OCI-LY7 (cell line): Measurements from ENCODE around the gene RAB3D. TPM values are rescaled to one million over a fixed set of nuclear protein-coding genes. Genes with fewer than 3 reads are reported as not detected.

Experiments
- BruUV-seq: library from RNA; stranded (reverse); fragments of 400-500 nt; replicated peaks from 2 replicates; lab custom pipeline; 2021; lab: Mats Ljungman, UMichigan
- CTCF ChIA-PET: fragments of 300-600 bp; sonication (Branson Sonifier 250); formaldehyde crosslinking; loops from one replicate; lab custom pipeline; 2022; ENCODE audit warnings: antibody characterized with exemption; ENCODE audit not compliant: unreplicated experiment; lab: Charles Lee
- POLR2A ChIA-PET: fragments of 300-600 bp; sonication (Branson Sonifier 250); formaldehyde crosslinking; loops from one replicate; lab custom pipeline; 2022; ENCODE audit warnings: antibody characterized with exemption; lab: Charles Lee
- DNase-seq: peaks from one replicate; pipeline ENCODE4 v3.0.0-alpha.2; 2015; ENCODE audit warnings: low spot score
- H2AFZ ChIP-seq: fragments of 200-600 bp; sonication (generic), shearing (Covaris generic); 2 replicates; pipeline ENCODE4 v1.6.1; 2014; ENCODE audit warnings: mild to moderate bottlenecking, antibody characterized with exemption, low read length, moderate library complexity
- H3K27ac ChIP-seq: fragments of 200-600 bp; sonication (generic); 2 replicates; pipeline ENCODE4 v1.5.1; 2014; ENCODE audit warnings: mixed run types, low read depth, mild to moderate bottlenecking, moderate library complexity, low read length, inconsistent platforms; ENCODE audit not compliant: poor library complexity, severe bottlenecking
- H3K36me3 ChIP-seq: fragments of 200-600 bp; sonication (generic); 2 replicates; pipeline ENCODE4 v1.6.1; 2014; ENCODE audit warnings: mild to moderate bottlenecking, antibody characterized with exemption, low read length, moderate library complexity, mixed read lengths; ENCODE audit not compliant: insufficient read depth
- H3K4me1 ChIP-seq: fragments of 200-600 bp; sonication (generic); 2 replicates; pipeline ENCODE4 v1.5.1; 2014; ENCODE audit warnings: mild to moderate bottlenecking, low read length; ENCODE audit not compliant: insufficient read depth, poor library complexity, severe bottlenecking
- H3K4me2 ChIP-seq: fragments of 200-600 bp; sonication (generic); 2 replicates; pipeline ENCODE4 v1.6.1; 2014; ENCODE audit warnings: mild to moderate bottlenecking, low read length
- H3K4me3 ChIP-seq: fragments of 200-600 bp; sonication (generic); 2 replicates; pipeline ENCODE4 v1.5.1; 2014; ENCODE audit warnings: mild to moderate bottlenecking, low read depth, low read length; ENCODE audit not compliant: poor library complexity, severe bottlenecking
- H3K79me2 ChIP-seq: fragments of 200-600 bp; sonication (generic); 2 replicates; pipeline ENCODE4 v1.6.1; 2016; ENCODE audit warnings: low read depth, mild to moderate bottlenecking, low read length, moderate library complexity, mixed read lengths; ENCODE audit not compliant: insufficient read depth
- H3K9me2 ChIP-seq: fragments of 200-600 bp; sonication (generic); 2 replicates; pipeline ENCODE4 v1.6.1; 2016; ENCODE audit warnings: mild to moderate bottlenecking, low read length, mixed read lengths; ENCODE audit not compliant: insufficient read depth
- H3K9me3 ChIP-seq: fragments of 200-600 bp; sonication (generic); 2 replicates; pipeline ENCODE4 v1.6.1; 2014; ENCODE audit warnings: mild to moderate bottlenecking, mixed run types, low read length, mixed read lengths
- H4K20me1 ChIP-seq: fragments of 200-600 bp; sonication (generic); 2 replicates; pipeline ENCODE4 v1.6.1; 2014; ENCODE audit warnings: mild to moderate bottlenecking, antibody characterized with exemption, low read length, moderate library complexity, mixed read lengths; ENCODE audit not compliant: insufficient read depth
- EZH2phosphoT487 ChIP-seq: fragments of 200-600 bp; sonication (generic); IDR thresholded peaks from 2 replicates; pipeline ENCODE4 v1.6.1; 2018; ENCODE audit warnings: low read depth, borderline replicate concordance, mild to moderate bottlenecking, mixed run types, antibody characterized with exemption, low read length, moderate library complexity, mixed read lengths
- intact Hi-C: fragments of 100-400 bp; cut with micrococcal nuclease; formaldehyde crosslinking; loops from one replicate; pipeline ENCODE4 v1.10.0; 2022; ENCODE audit not compliant: unreplicated experiment
- total RNA-seq, 2 experiments: library from RNA; depleted of rRNA in 1 of 2; stranded (reverse); fragments of >200 nt in 1 of 2; shearing (Covaris generic) in 1 of 2; gene quantifications; 2 replicates each; pipeline ENCODE4 v1.2.3, GENCODE V29; 2014 to 2022
- TF ChIP-seq, protein P1 (sequence below): fragments of 200-600 bp; sonication (generic); conservative IDR thresholded peaks from 2 replicates; pipeline ENCODE4 v1.5.1; 2014; ENCODE audit warnings: mild to moderate bottlenecking, antibody characterized with exemption, low read length, moderate library complexity, mixed read lengths

The RAB3D gene
- total RNA-seq, 2 experiments from 2014 or later, result 1.9 to 8.4 TPM

DNA sequence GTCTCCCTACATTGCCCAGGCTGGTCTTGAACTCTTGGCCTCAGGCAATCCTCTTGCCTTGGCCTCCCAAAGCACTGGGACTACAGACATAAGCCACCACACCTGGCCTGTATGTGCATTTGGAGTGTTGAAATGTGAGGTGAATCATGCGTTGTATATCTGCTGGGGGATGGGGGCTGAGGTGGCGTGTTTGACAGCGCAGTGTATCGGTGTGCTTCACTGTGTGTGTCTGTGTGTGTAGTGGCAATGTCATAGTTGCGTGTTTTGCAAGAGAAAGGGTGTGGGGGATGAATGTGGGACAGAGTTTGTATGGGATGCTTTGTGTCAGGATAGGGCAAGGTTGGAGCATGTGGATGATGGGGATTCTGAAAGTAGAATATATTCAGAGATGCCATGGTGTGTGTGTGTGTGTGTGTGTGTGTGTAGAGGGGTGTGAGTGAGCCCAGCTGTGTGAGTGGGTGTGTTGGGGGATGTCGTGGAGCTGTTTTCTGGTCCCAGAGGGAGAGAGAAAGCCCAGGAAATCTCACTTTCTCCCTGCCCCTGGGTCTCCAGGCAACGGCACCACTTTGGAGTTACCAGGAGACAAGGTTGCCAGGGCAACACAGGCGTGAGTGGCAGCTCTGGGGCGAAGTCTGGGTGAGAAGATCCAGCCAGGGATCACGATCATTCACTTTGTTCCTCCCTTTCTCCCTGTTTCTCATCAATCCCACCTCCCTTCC, 33.9 kb upstream of the RAB3D start:
- no peaks in the 10 kb centered on the region for H3K9me2 ChIP-seq
- H3K9me3 ChIP-seq, result no peaks in the 10 kb centered on the region
- peak overlapping the region; percentile 32 for H3K27ac ChIP-seq
- peak overlapping the region; percentile 66; the same call in 1 of the 2 replicates for H2AFZ ChIP-seq
- TF ChIP-seq, protein P1, sequence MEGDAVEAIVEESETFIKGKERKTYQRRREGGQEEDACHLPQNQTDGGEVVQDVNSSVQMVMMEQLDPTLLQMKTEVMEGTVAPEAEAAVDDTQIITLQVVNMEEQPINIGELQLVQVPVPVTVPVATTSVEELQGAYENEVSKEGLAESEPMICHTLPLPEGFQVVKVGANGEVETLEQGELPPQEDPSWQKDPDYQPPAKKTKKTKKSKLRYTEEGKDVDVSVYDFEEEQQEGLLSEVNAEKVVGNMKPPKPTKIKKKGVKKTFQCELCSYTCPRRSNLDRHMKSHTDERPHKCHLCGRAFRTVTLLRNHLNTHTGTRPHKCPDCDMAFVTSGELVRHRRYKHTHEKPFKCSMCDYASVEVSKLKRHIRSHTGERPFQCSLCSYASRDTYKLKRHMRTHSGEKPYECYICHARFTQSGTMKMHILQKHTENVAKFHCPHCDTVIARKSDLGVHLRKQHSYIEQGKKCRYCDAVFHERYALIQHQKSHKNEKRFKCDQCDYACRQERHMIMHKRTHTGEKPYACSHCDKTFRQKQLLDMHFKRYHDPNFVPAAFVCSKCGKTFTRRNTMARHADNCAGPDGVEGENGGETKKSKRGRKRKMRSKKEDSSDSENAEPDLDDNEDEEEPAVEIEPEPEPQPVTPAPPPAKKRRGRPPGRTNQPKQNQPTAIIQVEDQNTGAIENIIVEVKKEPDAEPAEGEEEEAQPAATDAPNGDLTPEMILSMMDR, result no peak
- no peak for TF ChIP-seq EZH2phosphoT487
- ChIA-PET CTCF (no interaction called here), POLR2A (interaction anchor here (0.6 to 2.3 kb wide), 2 partner anchors 11 to 77 kb away, joined by 3 to 10 read pairs; partner anchors contain the start of gene TSPAN16)
- H3K4me1 ChIP-seq, result peaks cover 39% of the 10 kb centered on the region
- peaks cover 18% of the 10 kb centered on the region for H3K79me2 ChIP-seq
- peak overlapping the region; percentile 85 for H3K4me2 ChIP-seq
- no peaks in the 10 kb centered on the region for H4K20me1 ChIP-seq
- intact Hi-C loops, result no loop called here
- peak overlapping the region; percentile 87 for H3K4me3 ChIP-seq
- H3K36me3 ChIP-seq, result peaks cover 16% of the 10 kb centered on the region; the same call in 1 of the 2 replicates
- no peak for DNase-seq
- no TSS peak for BruUV-seq

DNA sequence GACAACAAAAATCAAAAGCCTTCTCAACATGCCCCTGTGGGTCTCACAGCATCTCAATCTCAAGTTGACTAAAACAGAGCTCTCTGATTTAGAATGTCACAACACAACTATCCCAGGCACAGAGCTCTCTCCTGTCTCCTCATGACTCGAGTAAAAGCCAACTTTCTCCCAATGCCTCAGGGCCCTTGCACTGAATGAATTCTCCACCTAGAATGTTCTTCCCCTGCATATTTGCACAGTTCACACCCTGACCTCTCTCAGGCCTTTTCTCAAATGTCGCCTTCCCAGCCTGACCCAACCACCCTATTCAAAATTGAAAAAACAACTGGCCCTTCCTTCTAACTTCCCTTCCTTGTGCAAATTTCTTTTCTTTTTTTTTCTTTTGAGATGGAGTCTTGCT, 31.3 kb upstream of the RAB3D start:
- Histone ChIP-seq H3K9me2 (no peaks in the 10 kb centered on the region), H2AFZ (no peak overlapping the region), H3K4me3 (no peak overlapping the region), H3K4me2 (no peak overlapping the region), H3K79me2 (peaks cover 3% of the 10 kb centered on the region), H3K36me3 (peaks cover 7% of the 10 kb centered on the region), H3K9me3 (no peaks in the 10 kb centered on the region), H3K27ac (no peak overlapping the region), H4K20me1 (no peaks in the 10 kb centered on the region), H3K4me1 (peaks cover 13% of the 10 kb centered on the region)
- TF ChIP-seq, protein P1, result no peak
- no peak for TF ChIP-seq EZH2phosphoT487
- no TSS peak for BruUV-seq
- DNase-seq, result no peak
- ChIA-PET POLR2A (no interaction called here), CTCF (no interaction called here)
- intact Hi-C loops, result no loop called here

DNA sequence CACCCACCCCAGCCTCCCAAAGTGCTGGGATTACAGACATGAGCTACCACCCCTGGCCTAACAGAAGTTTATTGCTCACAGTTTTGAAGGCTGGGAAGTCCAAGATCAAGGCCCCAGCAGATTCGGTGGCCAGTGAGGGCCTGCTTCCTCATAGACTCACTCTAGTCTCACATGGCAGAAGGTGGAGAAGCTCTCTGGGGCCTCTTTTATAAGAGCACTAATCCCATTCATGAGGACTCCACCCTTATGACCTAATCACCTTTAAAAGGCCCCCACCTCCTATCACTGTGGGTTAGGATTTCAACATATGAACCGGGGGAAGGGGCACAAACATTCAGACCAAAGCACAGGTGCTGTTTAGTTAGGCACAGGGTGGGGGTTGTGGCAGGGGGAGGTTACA, 28.1 kb upstream of the RAB3D start:
- Histone ChIP-seq H3K79me2 (no peaks in the 10 kb centered on the region), H3K36me3 (peaks cover 5% of the 10 kb centered on the region), H2AFZ (no peak overlapping the region), H3K9me2 (no peaks in the 10 kb centered on the region), H3K9me3 (no peaks in the 10 kb centered on the region), H3K4me1 (no peaks in the 10 kb centered on the region), H3K4me2 (no peak overlapping the region), H3K27ac (no peak overlapping the region), H4K20me1 (no peaks in the 10 kb centered on the region), H3K4me3 (no peak overlapping the region)
- CTCF ChIA-PET, result no interaction called here
- DNase-seq, result no peak
- TF ChIP-seq, protein P1, result no peak
- no peak for TF ChIP-seq EZH2phosphoT487
- POLR2A ChIA-PET, result no interaction called here
- intact Hi-C loops, result no loop called here
- BruUV-seq, result no TSS peak
